Measurements from ENCODE around the gene ADGRV1. TPM values are rescaled to one million over a fixed set of nuclear protein-coding genes. Genes with fewer than 3 reads are reported as not detected.

The ADGRV1 gene
- total and polyA plus RNA-seq, 9 of the 15 experiments (the other 6 are each of a cell fraction or from before 2014, with no cell fraction given), result 21.7 to 156 (median 58.2) TPM

DNA sequence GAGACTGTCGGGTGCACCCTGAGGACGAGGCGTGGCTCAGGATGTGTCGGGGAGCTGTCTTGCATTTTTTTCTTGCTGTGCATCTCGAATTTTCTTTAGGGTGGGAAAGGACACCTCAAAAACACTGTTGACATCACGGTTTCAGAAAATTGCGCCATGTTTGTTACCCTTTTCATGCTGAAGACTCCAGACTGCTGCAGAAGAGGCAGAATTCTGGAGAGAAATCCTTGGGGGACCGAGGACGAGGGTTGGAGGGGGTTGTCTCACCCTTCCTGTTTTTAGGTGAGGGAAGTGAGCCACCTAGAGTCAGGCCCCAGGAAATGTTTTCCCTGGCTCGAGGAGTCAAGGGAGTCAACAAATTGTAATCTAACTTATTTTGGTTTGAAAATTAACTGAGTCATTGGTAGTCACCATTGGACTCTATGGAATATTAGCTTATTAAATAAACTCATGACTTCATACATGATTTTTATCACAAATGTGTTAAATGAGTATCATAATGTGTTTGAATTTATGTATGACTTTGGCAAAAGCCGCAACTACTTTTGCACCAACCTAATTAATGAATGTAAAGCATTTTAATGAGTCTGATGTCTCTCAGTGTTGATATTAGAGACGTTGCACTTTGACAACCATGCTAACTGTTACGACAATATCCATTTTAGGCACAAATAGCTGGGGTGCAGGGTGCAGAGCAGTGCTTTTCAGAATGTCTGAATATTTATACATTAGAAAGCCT is 28.5 kb upstream of the ADGRV1 start (continued):
- TF ChIP-seq, protein P1, sequence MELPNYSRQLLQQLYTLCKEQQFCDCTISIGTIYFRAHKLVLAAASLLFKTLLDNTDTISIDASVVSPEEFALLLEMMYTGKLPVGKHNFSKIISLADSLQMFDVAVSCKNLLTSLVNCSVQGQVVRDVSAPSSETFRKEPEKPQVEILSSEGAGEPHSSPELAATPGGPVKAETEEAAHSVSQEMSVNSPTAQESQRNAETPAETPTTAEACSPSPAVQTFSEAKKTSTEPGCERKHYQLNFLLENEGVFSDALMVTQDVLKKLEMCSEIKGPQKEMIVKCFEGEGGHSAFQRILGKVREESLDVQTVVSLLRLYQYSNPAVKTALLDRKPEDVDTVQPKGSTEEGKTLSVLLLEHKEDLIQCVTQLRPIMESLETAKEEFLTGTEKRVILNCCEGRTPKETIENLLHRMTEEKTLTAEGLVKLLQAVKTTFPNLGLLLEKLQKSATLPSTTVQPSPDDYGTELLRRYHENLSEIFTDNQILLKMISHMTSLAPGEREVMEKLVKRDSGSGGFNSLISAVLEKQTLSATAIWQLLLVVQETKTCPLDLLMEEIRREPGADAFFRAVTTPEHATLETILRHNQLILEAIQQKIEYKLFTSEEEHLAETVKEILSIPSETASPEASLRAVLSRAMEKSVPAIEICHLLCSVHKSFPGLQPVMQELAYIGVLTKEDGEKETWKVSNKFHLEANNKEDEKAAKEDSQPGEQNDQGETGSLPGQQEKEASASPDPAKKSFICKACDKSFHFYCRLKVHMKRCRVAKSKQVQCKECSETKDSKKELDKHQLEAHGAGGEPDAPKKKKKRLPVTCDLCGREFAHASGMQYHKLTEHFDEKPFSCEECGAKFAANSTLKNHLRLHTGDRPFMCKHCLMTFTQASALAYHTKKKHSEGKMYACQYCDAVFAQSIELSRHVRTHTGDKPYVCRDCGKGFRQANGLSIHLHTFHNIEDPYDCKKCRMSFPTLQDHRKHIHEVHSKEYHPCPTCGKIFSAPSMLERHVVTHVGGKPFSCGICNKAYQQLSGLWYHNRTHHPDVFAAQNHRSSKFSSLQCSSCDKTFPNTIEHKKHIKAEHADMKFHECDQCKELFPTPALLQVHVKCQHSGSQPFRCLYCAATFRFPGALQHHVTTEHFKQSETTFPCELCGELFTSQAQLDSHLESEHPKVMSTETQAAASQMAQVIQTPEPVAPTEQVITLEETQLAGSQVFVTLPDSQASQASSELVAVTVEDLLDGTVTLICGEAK (IDR thresholded peaks at IDR 0.05), result peak; percentile 77
- TF ChIP-seq, protein P1 (CRISPR knock-in tag; IDR thresholded peaks at IDR 0.05), result no peak
- TF ChIP-seq, protein P2, sequence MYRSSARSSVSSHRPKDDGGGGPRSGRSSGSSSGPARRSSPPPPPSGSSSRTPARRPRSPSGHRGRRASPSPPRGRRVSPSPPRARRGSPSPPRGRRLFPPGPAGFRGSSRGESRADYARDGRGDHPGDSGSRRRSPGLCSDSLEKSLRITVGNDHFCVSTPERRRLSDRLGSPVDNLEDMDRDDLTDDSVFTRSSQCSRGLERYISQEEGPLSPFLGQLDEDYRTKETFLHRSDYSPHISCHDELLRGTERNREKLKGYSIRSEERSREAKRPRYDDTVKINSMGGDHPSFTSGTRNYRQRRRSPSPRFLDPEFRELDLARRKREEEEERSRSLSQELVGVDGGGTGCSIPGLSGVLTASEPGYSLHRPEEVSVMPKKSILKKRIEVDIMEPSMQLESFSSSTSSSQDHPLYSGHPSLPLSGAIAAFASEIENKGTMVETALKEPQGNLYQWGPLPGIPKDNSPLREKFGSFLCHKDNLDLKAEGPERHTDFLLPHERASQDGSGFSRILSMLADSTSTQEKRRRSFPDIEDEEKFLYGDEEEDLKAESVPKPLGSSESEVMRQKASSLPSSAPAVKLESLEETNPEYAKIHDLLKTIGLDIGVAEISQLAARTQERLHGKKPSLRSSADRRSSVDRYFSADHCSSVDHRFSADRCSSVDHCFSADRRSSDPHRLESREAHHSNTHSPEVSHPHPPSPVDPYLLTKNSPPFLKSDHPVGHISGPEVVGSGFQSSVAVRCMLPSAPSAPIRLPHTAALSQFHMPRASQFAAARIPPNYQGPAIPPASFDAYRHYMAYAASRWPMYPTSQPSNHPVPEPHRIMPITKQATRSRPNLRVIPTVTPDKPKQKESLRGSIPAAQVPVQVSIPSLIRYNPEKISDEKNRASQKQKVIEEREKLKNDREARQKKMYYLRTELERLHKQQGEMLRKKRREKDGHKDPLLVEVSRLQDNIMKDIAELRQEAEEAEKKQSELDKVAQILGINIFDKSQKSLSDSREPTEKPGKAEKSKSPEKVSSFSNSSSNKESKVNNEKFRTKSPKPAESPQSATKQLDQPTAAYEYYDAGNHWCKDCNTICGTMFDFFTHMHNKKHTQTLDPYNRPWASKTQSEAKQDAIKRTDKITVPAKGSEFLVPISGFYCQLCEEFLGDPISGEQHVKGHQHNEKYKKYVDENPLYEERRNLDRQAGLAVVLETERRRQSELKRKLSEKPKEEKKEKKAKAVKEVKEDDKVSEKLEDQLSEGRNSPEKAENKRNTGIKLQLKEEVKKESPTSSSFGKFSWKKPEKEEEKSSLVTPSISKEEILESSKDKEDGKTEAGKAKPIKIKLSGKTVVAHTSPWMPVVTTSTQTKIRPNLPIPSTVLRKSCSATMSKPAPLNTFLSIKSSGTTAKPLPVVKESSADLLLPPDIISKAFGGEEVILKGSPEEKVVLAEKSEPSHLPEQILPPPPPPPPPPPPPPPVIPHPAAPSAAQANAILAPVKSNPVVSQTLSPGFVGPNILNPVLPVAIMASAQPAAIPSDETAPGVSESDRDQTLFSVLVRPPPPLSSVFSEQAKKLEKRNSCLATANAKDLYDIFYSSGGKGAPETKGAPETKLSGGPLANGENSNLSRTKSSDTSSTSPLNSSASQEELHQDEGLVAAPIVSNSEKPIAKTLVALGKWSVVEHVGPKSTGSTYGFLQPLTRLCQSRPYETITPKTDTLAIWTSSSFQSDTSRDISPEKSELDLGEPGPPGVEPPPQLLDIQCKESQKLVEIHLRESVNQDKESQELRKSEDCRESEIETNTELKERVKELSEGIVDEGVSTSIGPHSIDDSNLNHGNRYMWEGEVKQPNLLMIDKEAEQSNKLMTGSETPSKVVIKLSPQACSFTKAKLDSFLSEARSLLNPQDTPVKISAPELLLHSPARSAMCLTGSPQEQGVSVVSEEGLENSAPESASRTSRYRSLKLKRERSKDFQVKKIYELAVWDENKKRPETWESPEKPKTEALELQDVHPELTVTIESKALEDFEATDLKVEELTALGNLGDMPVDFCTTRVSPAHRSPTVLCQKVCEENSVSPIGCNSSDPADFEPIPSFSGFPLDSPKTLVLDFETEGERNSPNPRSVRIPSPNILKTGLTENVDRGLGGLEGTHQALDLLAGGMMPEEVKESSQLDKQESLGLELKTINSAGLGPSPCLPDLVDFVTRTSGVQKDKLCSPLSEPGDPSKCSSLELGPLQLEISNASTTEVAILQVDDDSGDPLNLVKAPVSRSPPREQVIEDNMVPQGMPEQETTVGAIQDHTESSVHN (IDR thresholded peaks at IDR 0.05; ENCODE audit: borderline replicate concordance in 1 of 2, low read depth in 1 of 2), result no peak
- TF ChIP-seq ZFP1 (CRISPR knock-in tag; IDR thresholded peaks at IDR 0.05) (no peak), ZNF384 (IDR thresholded peaks at IDR 0.05; ENCODE audit: low read depth, low read length) (peak; percentile 63), TBP (optimal IDR thresholded peaks at IDR 0.05; ENCODE audit: low read depth, low read length) (no peak), SMARCC2 (IDR thresholded peaks at IDR 0.05; ENCODE audit: low read depth) (peak; percentile 17; the same call in 1 of the 2 replicates)
- TF ChIP-seq, protein P3, sequence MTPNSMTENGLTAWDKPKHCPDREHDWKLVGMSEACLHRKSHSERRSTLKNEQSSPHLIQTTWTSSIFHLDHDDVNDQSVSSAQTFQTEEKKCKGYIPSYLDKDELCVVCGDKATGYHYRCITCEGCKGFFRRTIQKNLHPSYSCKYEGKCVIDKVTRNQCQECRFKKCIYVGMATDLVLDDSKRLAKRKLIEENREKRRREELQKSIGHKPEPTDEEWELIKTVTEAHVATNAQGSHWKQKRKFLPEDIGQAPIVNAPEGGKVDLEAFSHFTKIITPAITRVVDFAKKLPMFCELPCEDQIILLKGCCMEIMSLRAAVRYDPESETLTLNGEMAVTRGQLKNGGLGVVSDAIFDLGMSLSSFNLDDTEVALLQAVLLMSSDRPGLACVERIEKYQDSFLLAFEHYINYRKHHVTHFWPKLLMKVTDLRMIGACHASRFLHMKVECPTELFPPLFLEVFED (CRISPR knock-in tag; conservative IDR thresholded peaks at IDR 0.05), result no peak

All from K562 (cell line).